Skeletal muscle tissue (tissue), 4 donors: ENCODE measurements around the gene MSANTD1. TPM values are rescaled to one million over a fixed set of nuclear protein-coding genes. Genes with fewer than 3 reads are reported as not detected.

Experiments
- H3K27ac ChIP-seq: one replicate; pipeline ENCODE4 v1.7.0; 2013; ENCODE audit warnings: mild to moderate bottlenecking, low read depth, low read length, inconsistent platforms
- H3K27me3 ChIP-seq, 3 donors: one replicate each; pipeline ENCODE4 v1.7.0; 2013; ENCODE audit warnings: low read length in 3 of 3; ENCODE audit not compliant: control insufficient read depth in 3 of 3, insufficient read depth in 3 of 3
- H3K36me3 ChIP-seq, 3 donors: one replicate each; pipeline ENCODE4 v1.7.0; 2013; ENCODE audit warnings: low read length in 3 of 3; ENCODE audit not compliant: control insufficient read depth in 3 of 3, insufficient read depth in 3 of 3
- H3K4me1 ChIP-seq, 3 donors: one replicate each; pipeline ENCODE4 v1.7.0; 2013; ENCODE audit warnings: low read length in 3 of 3, mild to moderate bottlenecking in 3 of 3; ENCODE audit not compliant: control insufficient read depth in 3 of 3, insufficient read depth in 3 of 3
- H3K4me3 ChIP-seq, 3 donors: one replicate each; pipeline ENCODE4 v1.7.0; 2013; ENCODE audit warnings: low read length in 3 of 3
- H3K9ac ChIP-seq, 3 donors: one replicate each; pipeline ENCODE4 v1.7.0; 2013; ENCODE audit warnings: low read length in 3 of 3, mild to moderate bottlenecking in 3 of 3, moderate library complexity in 2 of 3, low read depth in 1 of 3
- H3K9me3 ChIP-seq, 3 donors: one replicate each; pipeline ENCODE4 v1.7.0; 2013; ENCODE audit warnings: low read length in 3 of 3; ENCODE audit not compliant: control insufficient read depth in 3 of 3
- total RNA-seq: library from RNA; depleted of rRNA; stranded (reverse); fragments of >200 nt; gene quantifications from one replicate; pipeline ENCODE4 v1.2.3, GENCODE V29; 2014
- donor health status: Osteomylitis.

The MSANTD1 gene
- total RNA-seq, 1 donor from 2014 or later = 1.0 TPM

DNA sequence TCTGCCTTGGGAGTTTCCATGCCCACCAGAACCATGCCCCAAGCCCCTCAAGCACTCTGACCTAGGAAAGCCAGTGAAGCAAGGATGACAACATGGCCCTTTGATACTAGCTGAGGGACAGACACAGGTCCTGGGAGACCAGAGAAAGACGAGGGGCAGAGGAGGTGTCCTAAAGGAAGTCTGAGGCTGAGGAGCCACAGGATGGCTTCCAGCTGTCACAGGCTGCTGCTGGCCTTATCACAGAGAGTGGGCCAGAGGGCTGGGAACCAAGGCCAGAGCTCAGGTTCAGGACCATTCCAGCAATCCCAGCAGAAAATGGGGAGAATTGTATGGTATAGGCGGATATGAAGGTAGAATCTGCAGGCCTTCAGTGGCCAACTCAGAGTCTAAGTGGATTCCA, 31.7 kb upstream of the MSANTD1 start:
- H3K9ac ChIP-seq = no peak overlapping the region
- peaks cover 62 to 70% (median 64%) of the 10 kb centered on the region in 3 donors for H3K36me3 ChIP-seq
- H3K4me3 ChIP-seq = no peak overlapping the region
- H3K27me3 ChIP-seq = no peaks in the 10 kb centered on the region
- no peaks in the 10 kb centered on the region for H3K9me3 ChIP-seq
- H3K4me1 ChIP-seq = peaks cover 21 to 32% (median 25%) of the 10 kb centered on the region in 3 donors
- H3K27ac ChIP-seq = no peak overlapping the region

DNA sequence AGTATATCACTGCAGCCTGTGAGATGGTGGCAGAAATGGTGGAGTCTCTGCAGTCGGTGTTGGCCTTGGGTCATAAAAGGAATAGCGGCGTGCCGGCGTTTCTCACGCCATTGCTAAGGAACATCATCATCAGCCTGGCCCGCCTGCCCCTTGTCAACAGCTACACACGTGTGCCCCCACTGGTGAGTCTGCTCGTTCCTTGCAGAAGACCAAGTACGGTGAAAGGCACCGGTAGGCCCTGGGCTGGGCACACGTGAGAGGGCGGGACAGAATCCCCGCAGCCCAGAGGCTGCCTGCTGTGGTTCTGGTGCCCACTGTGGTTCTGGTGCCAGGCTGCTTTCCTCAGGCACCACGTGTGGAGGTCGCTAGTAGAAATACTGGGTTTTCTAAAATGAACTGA, 31.2 kb upstream of the MSANTD1 start:
- H3K27ac ChIP-seq = no peak overlapping the region
- no peak overlapping the region for H3K9ac ChIP-seq
- no peak overlapping the region for H3K4me3 ChIP-seq
- H3K4me1 ChIP-seq = peaks cover 23 to 37% (median 29%) of the 10 kb centered on the region in 3 donors
- H3K27me3 ChIP-seq = no peaks in the 10 kb centered on the region
- H3K9me3 ChIP-seq = no peaks in the 10 kb centered on the region
- peaks cover 58 to 68% (median 60%) of the 10 kb centered on the region in 3 donors for H3K36me3 ChIP-seq

- H3K4me1 ChIP-seq = peaks cover 23 to 43% (median 31%) of the 10 kb centered on the region in 3 donors
- no peak overlapping the region for H3K27ac ChIP-seq
- no peaks in the 10 kb centered on the region for H3K9me3 ChIP-seq
- H3K9ac ChIP-seq = peak overlapping the region in 1 of 3 donors; percentile 54
- H3K27me3 ChIP-seq = no peaks in the 10 kb centered on the region
- H3K4me3 ChIP-seq = no peak overlapping the region
- H3K36me3 ChIP-seq = peaks cover 57 to 68% (median 59%) of the 10 kb centered on the region in 3 donors
Measured at GRCh38 chr4:3218824-3219760, 29.9 kb upstream of the MSANTD1 start.

- H3K27me3 ChIP-seq = no peaks in the 10 kb centered on the region
- H3K27ac ChIP-seq = no peak overlapping the region
- no peaks in the 10 kb centered on the region for H3K9me3 ChIP-seq
- H3K4me1 ChIP-seq = peaks cover 23 to 43% (median 31%) of the 10 kb centered on the region in 3 donors
- H3K9ac ChIP-seq = peak overlapping the region in 2 of 3 donors; percentile 12 to 54
- peaks cover 55 to 72% (median 66%) of the 10 kb centered on the region in 3 donors for H3K36me3 ChIP-seq
- no peak overlapping the region for H3K4me3 ChIP-seq
Measured at GRCh38 chr4:3219761-3220475, 29.0 kb upstream of the MSANTD1 start.

DNA sequence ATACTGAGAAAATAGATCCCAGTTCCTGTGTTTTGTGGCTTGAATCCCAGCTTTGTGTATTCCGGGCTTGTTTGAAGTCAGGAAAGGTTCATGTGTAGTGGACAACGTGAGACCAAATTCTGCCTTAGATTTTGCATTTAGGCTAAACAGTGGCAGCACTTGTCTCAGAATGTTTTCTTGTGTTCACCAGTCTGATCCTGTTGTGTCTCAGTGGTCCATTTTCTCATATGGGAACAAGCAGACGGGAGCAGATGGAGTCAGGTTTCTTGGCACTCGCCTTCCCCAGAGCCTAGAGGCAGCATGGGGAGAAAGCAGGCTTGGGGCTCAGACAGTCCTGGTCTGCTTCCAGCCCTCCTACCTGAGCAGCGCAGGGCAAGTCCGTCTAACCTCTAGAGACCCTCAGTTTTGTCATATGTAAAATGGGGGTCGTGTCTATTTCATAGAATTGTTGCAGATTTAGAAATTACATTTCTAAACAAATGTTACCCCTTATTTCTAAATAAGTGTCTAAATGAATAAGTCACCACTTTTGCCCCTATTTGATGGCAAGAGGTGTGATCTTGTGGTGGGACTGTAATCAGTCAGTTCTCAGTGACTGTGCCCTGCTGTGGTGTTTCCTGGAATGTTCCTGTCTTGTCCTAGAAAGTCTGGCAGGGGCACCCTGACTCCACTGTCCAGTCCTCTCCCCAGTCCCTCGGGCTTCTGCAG, 28.3 kb upstream of the MSANTD1 start:
- Histone ChIP-seq H3K9ac (peak overlapping the region in 1 of 3 donors; percentile 12), H3K4me1 (peaks cover 23 to 43% (median 31%) of the 10 kb centered on the region in 3 donors), H3K27me3 (no peaks in the 10 kb centered on the region), H3K27ac (no peak overlapping the region), H3K9me3 (no peaks in the 10 kb centered on the region), H3K36me3 (peaks cover 52 to 65% (median 65%) of the 10 kb centered on the region in 3 donors), H3K4me3 (no peak overlapping the region)

GRCh38 chr4:3221184-3221494, 27.8 kb upstream of the MSANTD1 start:
- Histone ChIP-seq H3K4me1 (peaks cover 23 to 43% (median 31%) of the 10 kb centered on the region in 3 donors), H3K36me3 (peaks cover 51 to 64% (median 60%) of the 10 kb centered on the region in 3 donors), H3K4me3 (no peak overlapping the region), H3K9ac (no peak overlapping the region), H3K27ac (no peak overlapping the region), H3K27me3 (no peaks in the 10 kb centered on the region), H3K9me3 (no peaks in the 10 kb centered on the region)

- Histone ChIP-seq H3K27ac (peak overlapping the region; percentile 40), H3K4me3 (peak overlapping the region in 1 of 3 donors; percentile 22), H3K9me3 (no peaks in the 10 kb centered on the region), H3K4me1 (peaks cover 23 to 43% (median 31%) of the 10 kb centered on the region in 3 donors), H3K36me3 (peaks cover 48 to 67% (median 62%) of the 10 kb centered on the region in 3 donors), H3K27me3 (no peaks in the 10 kb centered on the region), H3K9ac (peak overlapping the region in 1 of 3 donors; percentile 45)
Measured at GRCh38 chr4:3221996-3222395, 27.0 kb upstream of the MSANTD1 start.

GRCh38 chr4:3223346-3223745, 25.6 kb upstream of the MSANTD1 start:
- H3K27ac ChIP-seq = no peak overlapping the region
- H3K36me3 ChIP-seq = peaks cover 43 to 61% (median 57%) of the 10 kb centered on the region in 3 donors
- no peaks in the 10 kb centered on the region for H3K9me3 ChIP-seq
- no peak overlapping the region for H3K4me3 ChIP-seq
- H3K27me3 ChIP-seq = no peaks in the 10 kb centered on the region
- H3K9ac ChIP-seq = no peak overlapping the region
- peaks cover 23 to 50% (median 31%) of the 10 kb centered on the region in 3 donors for H3K4me1 ChIP-seq

DNA sequence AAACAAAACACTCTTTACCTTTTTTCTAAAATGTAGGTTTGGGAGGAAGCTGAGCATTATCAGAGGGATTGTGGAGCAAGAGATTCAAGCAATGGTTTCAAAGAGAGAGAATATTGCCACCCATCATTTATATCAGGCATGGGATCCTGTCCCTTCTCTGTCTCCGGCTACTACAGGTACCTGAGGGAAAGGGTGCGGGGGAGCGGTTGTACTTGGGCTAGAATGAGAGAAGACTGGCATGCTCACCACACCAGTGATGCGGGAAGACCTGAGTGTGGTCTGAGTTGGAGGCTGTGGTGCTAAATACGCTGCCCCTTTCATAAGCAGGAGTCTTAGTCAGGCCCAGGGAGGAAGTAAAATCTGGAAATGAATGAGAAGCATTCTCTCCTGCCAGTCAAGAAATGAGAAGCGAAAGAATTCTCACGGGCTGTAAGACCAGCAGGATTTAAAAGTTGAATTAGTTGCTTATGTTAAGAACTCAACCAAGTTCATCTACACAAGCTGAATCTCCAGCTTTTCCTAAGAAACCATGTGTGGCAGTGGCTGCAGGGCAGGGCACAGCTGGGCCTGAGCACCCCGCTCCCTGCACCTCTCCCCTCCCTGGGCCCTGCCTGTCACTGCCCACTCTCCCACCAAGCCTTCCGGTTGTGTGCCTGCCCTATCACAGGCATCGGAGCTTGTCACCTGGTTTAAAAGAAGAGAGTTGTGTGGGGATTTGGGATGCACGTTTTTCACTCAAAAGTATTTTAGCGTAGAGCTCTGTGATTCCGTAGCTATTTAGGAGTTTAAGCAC, 24.8 kb upstream of the MSANTD1 start:
- no peak overlapping the region for H3K9ac ChIP-seq
- H3K27me3 ChIP-seq = no peaks in the 10 kb centered on the region
- peaks cover 23 to 49% (median 31%) of the 10 kb centered on the region in 3 donors for H3K4me1 ChIP-seq
- peaks cover 43 to 62% (median 57%) of the 10 kb centered on the region in 3 donors for H3K36me3 ChIP-seq
- H3K4me3 ChIP-seq = no peak overlapping the region
- no peak overlapping the region for H3K27ac ChIP-seq
- no peaks in the 10 kb centered on the region for H3K9me3 ChIP-seq
